Type B pancreatic cell (in vitro differentiated cells): ENCODE results near the gene SNRPA1. TPM values are rescaled to one million over a fixed set of nuclear protein-coding genes. Genes with fewer than 3 reads are reported as not detected.

ENCODE experiments used
- DNase-seq: peaks from one replicate; pipeline ENCODE4 v3.0.0; 2021; ENCODE audit warnings: mixed read lengths; ENCODE audit not compliant: unreplicated experiment; ENCODE audit errors: extremely low spot score
- H3K27ac Mint-ChIP-seq: 2 replicates; pipeline ENCODE4 v1.8.0; 2021; ENCODE audit warnings: mild to moderate bottlenecking, mixed read lengths
- H3K27me3 Mint-ChIP-seq: 2 replicates; pipeline ENCODE4 v1.8.0; 2021; ENCODE audit warnings: mixed read lengths
- H3K36me3 Mint-ChIP-seq: 2 replicates; pipeline ENCODE4 v1.8.0; 2021; ENCODE audit warnings: mixed read lengths
- H3K4me1 Mint-ChIP-seq: one replicate; pipeline ENCODE4 v1.8.0; 2021; ENCODE audit warnings: mixed read lengths; ENCODE audit not compliant: unreplicated experiment
- H3K4me3 Mint-ChIP-seq: 2 replicates; pipeline ENCODE4 v1.8.0; 2021; ENCODE audit warnings: mild to moderate bottlenecking, mixed read lengths
- H3K9me3 Mint-ChIP-seq: 2 replicates; pipeline ENCODE4 v1.8.0; 2021; ENCODE audit warnings: mixed read lengths
- total RNA-seq: library from RNA; stranded (reverse); gene quantifications from 2 replicates; pipeline ENCODE4 v1.2.1, GENCODE V29; 2021; ENCODE audit warnings: low replicate concordance
- TF ChIP-seq, protein P1 (sequence below): fragments of 200-600 bp; sonication (generic); conservative IDR thresholded peaks from 2 replicates; pipeline ENCODE4 v1.5.0; 2021; ENCODE audit warnings: antibody characterized with exemption, mild to moderate bottlenecking

SNRPA1 gene
- total RNA-seq, 1 donor from 2014 or later: 72.6 TPM

DNA sequence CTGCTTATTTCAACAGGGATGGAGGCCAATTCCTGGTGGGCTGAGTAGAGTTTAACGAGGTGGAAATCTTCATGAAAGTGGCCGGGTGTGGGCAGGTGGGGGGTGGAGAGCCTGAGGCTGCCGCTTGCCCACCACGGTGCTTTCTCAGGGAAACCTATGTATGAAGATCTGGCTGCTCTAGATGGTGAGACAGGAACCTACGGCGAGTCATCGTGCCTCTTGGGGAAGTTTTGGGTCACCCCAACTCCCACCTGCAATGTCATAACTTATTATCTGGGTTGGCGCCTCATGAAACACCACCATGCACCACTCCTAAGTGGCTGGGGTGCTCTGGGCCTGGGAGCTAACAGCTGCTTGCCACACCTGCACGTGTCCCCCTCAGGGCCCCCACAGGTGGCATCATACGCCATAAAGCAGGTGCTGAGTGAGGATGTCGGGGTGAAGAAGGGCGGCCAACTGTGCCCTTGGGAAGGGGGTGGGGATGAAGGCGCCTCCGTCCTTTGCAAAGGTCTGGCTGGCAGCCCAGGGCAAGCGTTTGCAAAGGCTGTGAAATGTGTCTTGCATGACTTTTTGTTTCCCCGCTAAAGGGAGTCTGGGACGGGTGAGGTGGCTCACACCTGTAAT lies 27.9 kb upstream of the SNRPA1 start:
- TF ChIP-seq, protein P1, sequence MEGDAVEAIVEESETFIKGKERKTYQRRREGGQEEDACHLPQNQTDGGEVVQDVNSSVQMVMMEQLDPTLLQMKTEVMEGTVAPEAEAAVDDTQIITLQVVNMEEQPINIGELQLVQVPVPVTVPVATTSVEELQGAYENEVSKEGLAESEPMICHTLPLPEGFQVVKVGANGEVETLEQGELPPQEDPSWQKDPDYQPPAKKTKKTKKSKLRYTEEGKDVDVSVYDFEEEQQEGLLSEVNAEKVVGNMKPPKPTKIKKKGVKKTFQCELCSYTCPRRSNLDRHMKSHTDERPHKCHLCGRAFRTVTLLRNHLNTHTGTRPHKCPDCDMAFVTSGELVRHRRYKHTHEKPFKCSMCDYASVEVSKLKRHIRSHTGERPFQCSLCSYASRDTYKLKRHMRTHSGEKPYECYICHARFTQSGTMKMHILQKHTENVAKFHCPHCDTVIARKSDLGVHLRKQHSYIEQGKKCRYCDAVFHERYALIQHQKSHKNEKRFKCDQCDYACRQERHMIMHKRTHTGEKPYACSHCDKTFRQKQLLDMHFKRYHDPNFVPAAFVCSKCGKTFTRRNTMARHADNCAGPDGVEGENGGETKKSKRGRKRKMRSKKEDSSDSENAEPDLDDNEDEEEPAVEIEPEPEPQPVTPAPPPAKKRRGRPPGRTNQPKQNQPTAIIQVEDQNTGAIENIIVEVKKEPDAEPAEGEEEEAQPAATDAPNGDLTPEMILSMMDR: no peak
- Mint-ChIP-seq H3K4me1 (peaks cover 5% of the 10 kb centered on the region), H3K9me3 (no peaks in the 10 kb centered on the region), H3K4me3 (no peak overlapping the region), H3K27ac (no peak overlapping the region), H3K27me3 (peaks cover 25% of the 10 kb centered on the region), H3K36me3 (no peaks in the 10 kb centered on the region)
- DNase-seq: no peak

DNA sequence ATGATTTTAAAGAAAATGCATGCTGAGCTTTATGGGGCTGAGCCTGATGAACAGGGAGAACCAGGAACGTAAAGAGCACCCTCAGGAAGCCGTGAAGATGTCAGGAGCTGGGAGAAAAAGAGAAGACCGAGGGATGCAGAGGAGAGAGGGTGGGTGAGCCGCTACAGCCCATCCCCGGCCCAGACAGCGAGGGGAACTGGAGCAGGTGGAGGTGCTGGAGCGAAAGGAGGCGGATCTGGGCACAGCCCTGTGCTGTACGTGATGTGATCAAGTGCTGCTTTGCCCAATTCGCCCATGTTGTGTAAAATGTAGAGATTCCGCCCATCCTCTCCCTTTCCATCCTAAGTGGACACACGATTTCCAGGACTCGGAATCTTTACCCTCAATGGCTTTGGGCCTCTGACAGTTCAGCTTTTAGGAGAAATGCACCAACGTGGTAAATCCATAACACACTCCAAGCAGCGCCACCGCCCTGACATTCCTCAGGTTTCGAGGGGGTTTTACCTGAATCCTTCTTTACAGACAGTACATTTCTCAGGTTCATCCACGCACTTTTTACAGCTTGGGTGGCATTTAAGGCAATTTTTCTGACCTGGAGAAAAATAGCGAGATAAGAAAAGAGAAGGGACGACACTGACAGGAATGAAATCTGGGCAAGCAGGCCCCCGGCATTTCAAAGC lies 27.1 kb upstream of the SNRPA1 start:
- H3K36me3 Mint-ChIP-seq: no peaks in the 10 kb centered on the region
- H3K4me3 Mint-ChIP-seq: no peak overlapping the region
- no peaks in the 10 kb centered on the region for H3K9me3 Mint-ChIP-seq
- peaks cover 5% of the 10 kb centered on the region for H3K4me1 Mint-ChIP-seq
- peak; percentile 10 for DNase-seq
- H3K27me3 Mint-ChIP-seq: peaks cover 23% of the 10 kb centered on the region
- no peak overlapping the region for H3K27ac Mint-ChIP-seq
- TF ChIP-seq, protein P1: no peak

DNA sequence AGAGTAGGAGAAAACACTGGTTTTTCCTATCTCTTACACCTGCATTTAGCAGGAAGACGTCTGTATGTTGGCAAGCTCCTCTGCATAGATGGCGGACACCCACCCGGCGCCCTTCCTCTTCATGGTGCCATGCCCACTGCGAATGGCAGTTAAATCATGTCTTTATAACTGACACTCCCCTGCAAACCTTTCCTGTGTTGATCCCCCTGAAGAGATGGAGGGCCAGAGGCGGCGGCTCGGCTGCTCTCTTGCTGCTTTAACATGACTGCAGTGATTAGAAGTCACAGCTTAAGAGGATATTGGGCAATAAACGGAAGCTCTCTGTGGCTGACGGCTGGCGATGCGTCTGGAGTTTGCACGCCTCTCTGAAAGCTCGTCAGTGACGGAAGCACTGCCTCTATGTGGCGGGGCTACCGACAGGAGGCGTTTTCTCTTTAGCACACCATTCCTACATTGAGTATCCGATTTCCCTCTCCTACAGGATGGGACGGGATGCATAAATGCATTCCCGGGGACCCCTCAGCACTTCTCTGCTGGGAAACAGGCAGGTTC lies 25.5 kb upstream of the SNRPA1 start:
- Mint-ChIP-seq H3K27ac (no peak overlapping the region), H3K4me3 (no peak overlapping the region), H3K36me3 (no peaks in the 10 kb centered on the region), H3K4me1 (peaks cover 5% of the 10 kb centered on the region), H3K27me3 (peaks cover 21% of the 10 kb centered on the region), H3K9me3 (no peaks in the 10 kb centered on the region)
- DNase-seq: no peak
- TF ChIP-seq, protein P1: peak; percentile 54

DNA sequence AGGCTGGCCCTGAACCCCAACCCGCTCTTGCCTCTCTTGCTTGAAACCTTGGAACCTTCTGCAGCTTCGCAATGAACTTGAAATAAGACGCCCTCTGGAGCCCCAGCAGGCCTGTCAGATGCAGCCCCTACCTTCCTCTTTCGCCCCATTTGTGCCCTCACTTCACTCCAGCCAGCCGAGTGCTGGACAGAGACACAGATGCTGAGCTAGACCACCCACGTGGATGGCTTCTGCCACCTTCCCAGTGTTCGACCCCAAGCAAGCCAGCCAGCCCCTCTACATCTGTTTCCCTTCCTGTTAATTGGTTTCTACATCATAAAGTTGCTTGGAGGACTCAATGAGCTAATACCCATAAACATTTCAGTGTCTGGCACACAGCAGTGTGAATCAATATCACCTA lies 23.8 kb upstream of the SNRPA1 start:
- Mint-ChIP-seq H3K4me1 (peaks cover 5% of the 10 kb centered on the region), H3K36me3 (no peaks in the 10 kb centered on the region), H3K9me3 (no peaks in the 10 kb centered on the region), H3K27me3 (peaks cover 21% of the 10 kb centered on the region), H3K4me3 (no peak overlapping the region), H3K27ac (no peak overlapping the region)
- DNase-seq: no peak
- TF ChIP-seq, protein P1: no peak

DNA sequence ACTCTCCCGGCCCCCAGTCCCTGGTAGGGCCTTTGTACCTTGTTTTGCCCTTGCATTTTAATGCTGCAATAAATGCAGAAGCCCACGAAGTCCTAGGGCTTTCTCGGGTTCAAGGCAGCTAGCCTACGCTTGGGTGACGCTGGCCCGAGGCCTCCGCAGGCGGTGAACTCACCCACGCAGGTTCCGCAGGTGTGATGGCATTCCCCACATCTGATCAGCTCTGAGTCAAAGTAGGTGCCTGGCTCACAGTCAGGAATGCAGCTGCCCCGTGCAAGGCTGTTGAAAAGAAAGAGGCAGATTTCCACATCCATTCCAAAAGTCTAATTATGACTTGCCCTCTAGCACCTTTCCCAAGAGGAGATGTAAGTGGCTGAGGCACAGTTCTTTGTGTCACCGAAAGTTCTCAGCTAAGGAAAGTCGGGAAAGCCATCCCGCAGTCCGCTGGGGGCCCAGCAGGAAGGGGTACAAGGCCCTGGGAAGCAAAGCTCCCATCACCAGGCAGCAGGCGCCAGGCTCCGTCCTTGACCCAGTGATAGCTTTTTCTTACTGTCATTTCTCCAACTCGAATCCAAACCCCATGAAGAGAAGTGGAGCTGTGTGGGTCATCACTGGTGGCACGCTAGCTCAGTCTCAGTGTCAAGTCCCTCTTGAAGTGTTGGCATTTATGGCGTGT lies 23.2 kb upstream of the SNRPA1 start:
- peaks cover 21% of the 10 kb centered on the region for H3K27me3 Mint-ChIP-seq
- no peak overlapping the region for H3K4me3 Mint-ChIP-seq
- no peaks in the 10 kb centered on the region for H3K9me3 Mint-ChIP-seq
- H3K4me1 Mint-ChIP-seq: peaks cover 5% of the 10 kb centered on the region
- H3K27ac Mint-ChIP-seq: peak overlapping the region; percentile 53
- TF ChIP-seq, protein P1: no peak
- no peaks in the 10 kb centered on the region for H3K36me3 Mint-ChIP-seq
- no peak for DNase-seq
